RWPE2 (cell line): ENCODE results near the gene PLPP4.

Experiments used
- ATAC-seq: fragments of 200-7000 bp; cut with Tn5 transposase; 3 replicates; pipeline ENCODE4 v1.9.1; 2021; ENCODE audit warnings: low read depth
- DNase-seq: peaks from one replicate; pipeline ENCODE4 v3.0.0-alpha.2; 2020; ENCODE audit warnings: low spot score
- H3K27ac ChIP-seq: fragments of 450-650 bp; 2 replicates; pipeline ENCODE4 v1.5.1; 2017; ENCODE audit warnings: mild to moderate bottlenecking; ENCODE audit not compliant: poor library complexity, severe bottlenecking
- H3K27me3 ChIP-seq: fragments of 250-450 bp; sonication (Bioruptor Pico); 2 replicates; pipeline ENCODE4 v1.5.1; 2021; ENCODE audit warnings: mild to moderate bottlenecking, moderate library complexity; ENCODE audit not compliant: insufficient read depth, poor library complexity, severe bottlenecking
- H3K36me3 ChIP-seq: fragments of 250-450 bp; sonication (Bioruptor Pico); 2 replicates; pipeline ENCODE4 v1.5.1; 2020; ENCODE audit warnings: low read depth, mild to moderate bottlenecking, moderate library complexity
- H3K4me1 ChIP-seq: fragments of 250-450 bp; sonication (Bioruptor Pico); 2 replicates; pipeline ENCODE4 v1.5.1; 2021; ENCODE audit warnings: mild to moderate bottlenecking, moderate library complexity; ENCODE audit not compliant: insufficient read depth, poor library complexity, severe bottlenecking
- H3K4me3 ChIP-seq: fragments of 250-450 bp; sonication (Bioruptor Pico); 2 replicates; pipeline ENCODE4 v1.5.1; 2021; ENCODE audit warnings: mild to moderate bottlenecking, moderate library complexity; ENCODE audit not compliant: severe bottlenecking
- H3K9me3 ChIP-seq: fragments of 250-450 bp; sonication (Bioruptor Pico); 2 replicates; pipeline ENCODE4 v1.5.1; 2021; ENCODE audit warnings: mild to moderate bottlenecking, moderate library complexity; ENCODE audit not compliant: severe bottlenecking
- TF ChIP-seq, protein P1 (sequence below): fragments of 450-650 bp; IDR thresholded peaks from one replicate; pipeline ENCODE4 v1.5.1; 2017; ENCODE audit warnings: mild to moderate bottlenecking, moderate library complexity; ENCODE audit not compliant: poor library complexity, severe bottlenecking

The PLPP4 gene

DNA sequence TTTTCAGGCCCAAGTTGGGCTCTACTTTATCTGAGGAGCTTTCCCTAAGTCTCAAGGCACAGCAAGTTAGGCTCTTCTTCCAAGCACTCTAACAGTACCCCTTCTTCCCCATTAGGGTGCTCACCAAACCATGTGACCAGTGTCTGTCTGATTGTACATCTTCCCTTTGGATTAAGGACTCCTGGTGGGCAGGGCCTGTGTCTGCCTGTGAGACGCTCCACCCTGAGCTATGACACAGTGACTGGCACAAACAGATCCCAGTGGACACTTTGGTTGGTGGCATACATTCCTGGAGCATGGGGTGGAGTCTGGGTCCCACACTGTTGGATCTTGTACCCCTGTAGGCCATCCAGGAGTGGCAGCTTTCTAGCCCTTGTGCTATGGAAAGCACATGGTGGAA is 23.8 kb downstream of the PLPP4 start:
- Histone ChIP-seq H3K27ac (no peak overlapping the region), H3K36me3 (no peaks in the 10 kb centered on the region), H3K4me1 (peaks cover 16% of the 10 kb centered on the region), H3K9me3 (no peaks in the 10 kb centered on the region), H3K27me3 (no peaks in the 10 kb centered on the region), H3K4me3 (no peak overlapping the region)
- no peak for DNase-seq
- TF ChIP-seq, protein P1, sequence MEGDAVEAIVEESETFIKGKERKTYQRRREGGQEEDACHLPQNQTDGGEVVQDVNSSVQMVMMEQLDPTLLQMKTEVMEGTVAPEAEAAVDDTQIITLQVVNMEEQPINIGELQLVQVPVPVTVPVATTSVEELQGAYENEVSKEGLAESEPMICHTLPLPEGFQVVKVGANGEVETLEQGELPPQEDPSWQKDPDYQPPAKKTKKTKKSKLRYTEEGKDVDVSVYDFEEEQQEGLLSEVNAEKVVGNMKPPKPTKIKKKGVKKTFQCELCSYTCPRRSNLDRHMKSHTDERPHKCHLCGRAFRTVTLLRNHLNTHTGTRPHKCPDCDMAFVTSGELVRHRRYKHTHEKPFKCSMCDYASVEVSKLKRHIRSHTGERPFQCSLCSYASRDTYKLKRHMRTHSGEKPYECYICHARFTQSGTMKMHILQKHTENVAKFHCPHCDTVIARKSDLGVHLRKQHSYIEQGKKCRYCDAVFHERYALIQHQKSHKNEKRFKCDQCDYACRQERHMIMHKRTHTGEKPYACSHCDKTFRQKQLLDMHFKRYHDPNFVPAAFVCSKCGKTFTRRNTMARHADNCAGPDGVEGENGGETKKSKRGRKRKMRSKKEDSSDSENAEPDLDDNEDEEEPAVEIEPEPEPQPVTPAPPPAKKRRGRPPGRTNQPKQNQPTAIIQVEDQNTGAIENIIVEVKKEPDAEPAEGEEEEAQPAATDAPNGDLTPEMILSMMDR = no peak
- no peak for ATAC-seq

DNA sequence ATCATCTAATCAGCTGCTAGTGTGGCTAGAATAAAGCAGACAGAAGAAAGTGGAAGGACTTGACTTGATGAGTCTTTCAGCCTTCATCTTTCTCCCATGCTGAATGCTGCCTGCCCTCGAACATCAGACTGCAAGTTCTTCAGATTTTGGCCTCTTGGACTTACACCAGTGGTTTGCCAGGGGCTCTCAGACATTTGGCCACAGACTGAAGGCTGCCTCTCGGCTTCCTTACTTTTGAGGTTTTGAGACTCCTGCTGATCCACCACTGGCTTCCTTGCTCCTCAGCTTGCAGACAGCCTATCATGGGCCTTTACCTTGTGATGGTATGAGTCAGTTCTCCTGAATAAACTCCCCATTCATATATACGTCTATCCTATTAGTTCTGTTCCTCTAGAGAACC is 26.0 kb downstream of the PLPP4 start:
- H3K9me3 ChIP-seq = no peaks in the 10 kb centered on the region
- peaks cover 1% of the 10 kb centered on the region for H3K4me1 ChIP-seq
- ATAC-seq (no peak), DNase-seq (no peak)
- H3K36me3 ChIP-seq = no peaks in the 10 kb centered on the region
- H3K27me3 ChIP-seq = no peaks in the 10 kb centered on the region
- TF ChIP-seq, protein P1 = no peak
- H3K4me3 ChIP-seq = no peak overlapping the region
- no peak overlapping the region for H3K27ac ChIP-seq

DNA sequence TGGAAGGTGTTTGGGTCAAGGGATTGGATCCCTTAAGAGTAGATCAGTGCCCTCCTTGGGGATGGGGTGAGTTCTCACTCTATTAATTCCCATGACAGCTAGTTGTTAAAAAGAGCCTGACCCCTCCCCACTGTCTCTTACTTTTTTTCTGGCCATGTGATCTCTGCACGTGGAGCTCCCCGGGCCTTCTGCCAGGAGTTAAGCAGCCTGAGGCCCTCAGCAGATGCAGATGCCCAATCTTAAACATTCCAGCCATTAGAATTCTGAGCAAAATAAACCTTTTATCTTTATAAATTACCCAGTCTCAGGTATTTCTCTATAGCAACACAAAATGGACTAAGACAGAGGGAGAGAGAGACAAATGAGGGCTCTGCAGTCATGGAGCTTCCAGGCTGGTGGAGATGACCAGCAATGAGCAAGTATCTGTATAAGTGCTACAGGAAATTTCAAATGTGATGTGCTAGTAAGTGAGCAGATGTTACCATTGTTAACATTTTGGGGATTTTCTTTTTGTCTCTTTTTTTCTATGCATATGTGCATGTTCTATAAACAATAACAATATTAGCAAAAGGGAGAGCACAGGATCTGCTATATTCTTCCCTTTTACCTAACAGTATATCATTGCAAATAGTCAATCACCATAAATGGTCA is 26.7 kb downstream of the PLPP4 start:
- H3K36me3 ChIP-seq = no peaks in the 10 kb centered on the region
- no peak overlapping the region for H3K4me3 ChIP-seq
- no peaks in the 10 kb centered on the region for H3K4me1 ChIP-seq
- no peaks in the 10 kb centered on the region for H3K9me3 ChIP-seq
- TF ChIP-seq, protein P1 = no peak
- H3K27me3 ChIP-seq = no peaks in the 10 kb centered on the region
- no peak overlapping the region for H3K27ac ChIP-seq
- DNase-seq (no peak), ATAC-seq (no peak)

DNA sequence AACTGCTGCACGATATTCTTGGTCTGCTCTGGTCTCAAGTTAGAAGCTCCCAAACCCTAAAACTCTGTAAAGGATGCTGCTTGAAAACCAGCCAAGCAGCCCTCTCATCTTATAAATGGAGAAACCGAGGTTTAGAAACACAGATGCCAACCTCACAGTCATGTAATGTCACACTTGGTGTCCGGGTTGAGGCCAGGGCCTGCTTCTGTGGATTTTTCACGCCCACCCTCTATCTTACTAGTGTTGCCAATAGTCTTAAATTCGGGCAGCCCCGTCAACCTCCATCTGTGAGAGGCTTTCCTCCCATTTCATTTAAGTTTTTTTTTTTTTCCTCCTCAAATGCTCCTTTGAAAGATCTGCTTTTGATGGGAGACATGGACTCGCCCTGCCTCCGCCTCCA is 28.9 kb downstream of the PLPP4 start:
- no peaks in the 10 kb centered on the region for H3K27me3 ChIP-seq

More for the DNA sequence above, 28.9 kb downstream of the PLPP4 start:
- DNase-seq (no peak), ATAC-seq (no peak)
- TF ChIP-seq, protein P1 = no peak
- Histone ChIP-seq H3K36me3 (no peaks in the 10 kb centered on the region), H3K4me1 (no peaks in the 10 kb centered on the region), H3K9me3 (no peaks in the 10 kb centered on the region), H3K4me3 (no peak overlapping the region), H3K27ac (no peak overlapping the region)
